Activated T-helper 17 cell treated with anti-CD3 and anti-CD28 coated beads, Interleukin-2, amount 50 U/mL, for 72 hours (primary cell): ENCODE data around the gene ITPKB. TPM values are rescaled to one million over a fixed set of nuclear protein-coding genes. Genes with fewer than 3 reads are reported as not detected.
A peak's percentile ranks its signal among the peaks of the same experiment; 100 is the strongest.

Source experiments
- ATAC-seq: fragments of 150-1000 bp; cut with Tn5 transposase; replicated peaks from 2 replicates; pipeline ENCODE4 v1.10.0; 2021; ENCODE audit warnings: mild to moderate bottlenecking, moderate library complexity
- H3K27ac Mint-ChIP-seq: one replicate; pipeline ENCODE4 v1.8.0; 2022; ENCODE audit warnings: mixed read lengths
- H3K27me3 Mint-ChIP-seq: one replicate; pipeline ENCODE4 v1.8.0; 2022; ENCODE audit warnings: mixed read lengths
- H3K36me3 Mint-ChIP-seq: one replicate; pipeline ENCODE4 v1.8.0; 2022; ENCODE audit warnings: low read depth, mild to moderate bottlenecking, mixed read lengths
- H3K4me1 Mint-ChIP-seq: one replicate; pipeline ENCODE4 v1.8.0; 2022; ENCODE audit warnings: mixed read lengths
- H3K4me3 Mint-ChIP-seq: one replicate; pipeline ENCODE4 v1.8.0; 2022; ENCODE audit warnings: mild to moderate bottlenecking, mixed read lengths
- H3K9me3 Mint-ChIP-seq: one replicate; pipeline ENCODE4 v1.8.0; 2022; ENCODE audit warnings: mixed read lengths
- total RNA-seq, 2 donors: library from RNA; stranded (reverse); gene quantifications; one replicate each; pipeline ENCODE4 v1.2.3, GENCODE V29; 2022

ITPKB gene
- total RNA-seq, 2 donors from 2014 or later = 30.1 to 39.2 TPM

GRCh38 chr1:226697151-226697928 lies 41.7 kb downstream of the ITPKB start:
- no peaks in the 10 kb centered on the region for H3K27me3 Mint-ChIP-seq
- H3K4me1 Mint-ChIP-seq = peaks cover 55% of the 10 kb centered on the region
- H3K27ac Mint-ChIP-seq = peak overlapping the region; percentile 88
- H3K4me3 Mint-ChIP-seq = peak overlapping the region; percentile 74
- no peaks in the 10 kb centered on the region for H3K9me3 Mint-ChIP-seq
- peak; percentile 88 for ATAC-seq
- peaks cover 43% of the 10 kb centered on the region for H3K36me3 Mint-ChIP-seq

GRCh38 chr1:226696547-226696946 lies 42.5 kb downstream of the ITPKB start:
- Mint-ChIP-seq H3K9me3 (no peaks in the 10 kb centered on the region), H3K4me1 (peaks cover 58% of the 10 kb centered on the region), H3K27me3 (no peaks in the 10 kb centered on the region), H3K36me3 (peaks cover 47% of the 10 kb centered on the region), H3K27ac (peak overlapping the region; percentile 88), H3K4me3 (peak overlapping the region; percentile 74)
- ATAC-seq = peak; percentile 22

- Mint-ChIP-seq H3K27ac (peak overlapping the region; percentile 88), H3K4me3 (no peak overlapping the region)
These were observed 43.7 kb downstream of the ITPKB start for GRCh38 chr1:226695335-226695900.

GRCh38 chr1:226692823-226693222 lies 46.3 kb downstream of the ITPKB start:
- Mint-ChIP-seq H3K36me3 (peaks cover 65% of the 10 kb centered on the region), H3K27me3 (no peaks in the 10 kb centered on the region), H3K4me1 (peaks cover 74% of the 10 kb centered on the region), H3K4me3 (peak overlapping the region; percentile 78), H3K9me3 (no peaks in the 10 kb centered on the region), H3K27ac (peak overlapping the region; percentile 97)
- ATAC-seq = no peak

More at GRCh38 chr1:226695335-226695900, 43.7 kb downstream of the ITPKB start:
- H3K27me3 Mint-ChIP-seq = no peaks in the 10 kb centered on the region
- H3K4me1 Mint-ChIP-seq = peaks cover 68% of the 10 kb centered on the region
- ATAC-seq = no peak
- no peaks in the 10 kb centered on the region for H3K9me3 Mint-ChIP-seq
- H3K36me3 Mint-ChIP-seq = peaks cover 57% of the 10 kb centered on the region

- Mint-ChIP-seq H3K27ac (peak overlapping the region; percentile 97), H3K36me3 (peaks cover 59% of the 10 kb centered on the region), H3K27me3 (no peaks in the 10 kb centered on the region), H3K4me3 (peak overlapping the region; percentile 78), H3K4me1 (peaks cover 74% of the 10 kb centered on the region), H3K9me3 (no peaks in the 10 kb centered on the region)
- ATAC-seq = no peak
These were observed 46.9 kb downstream of the ITPKB start for GRCh38 chr1:226692051-226692792.

- peak; percentile 62 for ATAC-seq
- Mint-ChIP-seq H3K4me3 (peak overlapping the region; percentile 78), H3K27me3 (no peaks in the 10 kb centered on the region), H3K9me3 (no peaks in the 10 kb centered on the region), H3K36me3 (peaks cover 50% of the 10 kb centered on the region), H3K27ac (peak overlapping the region; percentile 97), H3K4me1 (peaks cover 75% of the 10 kb centered on the region)
These were observed 47.8 kb downstream of the ITPKB start for GRCh38 chr1:226691247-226691646.

- Mint-ChIP-seq H3K9me3 (no peaks in the 10 kb centered on the region), H3K27me3 (no peaks in the 10 kb centered on the region), H3K4me3 (peak overlapping the region; percentile 78), H3K36me3 (peaks cover 52% of the 10 kb centered on the region), H3K27ac (peak overlapping the region; percentile 97), H3K4me1 (peaks cover 73% of the 10 kb centered on the region)
- peak; percentile 74 for ATAC-seq
These were observed 48.6 kb downstream of the ITPKB start for GRCh38 chr1:226690460-226690982.

GRCh38 chr1:226688808-226689207 lies 50.3 kb downstream of the ITPKB start:
- ATAC-seq = no peak
- H3K27me3 Mint-ChIP-seq = no peaks in the 10 kb centered on the region
- no peaks in the 10 kb centered on the region for H3K9me3 Mint-ChIP-seq
- H3K36me3 Mint-ChIP-seq = peaks cover 64% of the 10 kb centered on the region
- peaks cover 78% of the 10 kb centered on the region for H3K4me1 Mint-ChIP-seq
- peak overlapping the region; percentile 97 for H3K27ac Mint-ChIP-seq
- H3K4me3 Mint-ChIP-seq = peak overlapping the region; percentile 78

GRCh38 chr1:226688056-226688748 lies 50.9 kb downstream of the ITPKB start:
- Mint-ChIP-seq H3K27me3 (no peaks in the 10 kb centered on the region), H3K27ac (peak overlapping the region; percentile 97), H3K36me3 (peaks cover 63% of the 10 kb centered on the region), H3K4me1 (peaks cover 85% of the 10 kb centered on the region), H3K9me3 (no peaks in the 10 kb centered on the region), H3K4me3 (peak overlapping the region; percentile 78)
- ATAC-seq = no peak

GRCh38 chr1:226687426-226687825 lies 51.7 kb downstream of the ITPKB start:
- Mint-ChIP-seq H3K27me3 (no peaks in the 10 kb centered on the region), H3K4me3 (peak overlapping the region; percentile 78), H3K9me3 (no peaks in the 10 kb centered on the region), H3K4me1 (peaks cover 82% of the 10 kb centered on the region), H3K27ac (peak overlapping the region; percentile 97), H3K36me3 (peaks cover 55% of the 10 kb centered on the region)
- ATAC-seq = peak; percentile 35

- no peak for ATAC-seq
- H3K4me1 Mint-ChIP-seq = peaks cover 75% of the 10 kb centered on the region
- H3K27me3 Mint-ChIP-seq = no peaks in the 10 kb centered on the region
- no peaks in the 10 kb centered on the region for H3K9me3 Mint-ChIP-seq
- H3K27ac Mint-ChIP-seq = peak overlapping the region; percentile 97
- H3K4me3 Mint-ChIP-seq = peak overlapping the region; percentile 78
- H3K36me3 Mint-ChIP-seq = peaks cover 48% of the 10 kb centered on the region
These were observed 52.3 kb downstream of the ITPKB start for GRCh38 chr1:226686440-226687425.

- H3K27ac Mint-ChIP-seq = peak overlapping the region; percentile 97
- no peak for ATAC-seq
- H3K4me3 Mint-ChIP-seq = peak overlapping the region; percentile 78
- H3K27me3 Mint-ChIP-seq = no peaks in the 10 kb centered on the region
- H3K9me3 Mint-ChIP-seq = no peaks in the 10 kb centered on the region
- peaks cover 37% of the 10 kb centered on the region for H3K36me3 Mint-ChIP-seq
- H3K4me1 Mint-ChIP-seq = peaks cover 63% of the 10 kb centered on the region
These were observed 53.8 kb downstream of the ITPKB start for GRCh38 chr1:226685196-226685820.

GRCh38 chr1:226684026-226684425 lies 55.1 kb downstream of the ITPKB start:
- ATAC-seq = no peak
- Mint-ChIP-seq H3K36me3 (peaks cover 38% of the 10 kb centered on the region), H3K4me1 (peaks cover 66% of the 10 kb centered on the region), H3K27ac (peak overlapping the region; percentile 97), H3K9me3 (no peaks in the 10 kb centered on the region), H3K4me3 (peak overlapping the region; percentile 69), H3K27me3 (no peaks in the 10 kb centered on the region)
